HEK293 (cell line): ENCODE measurements around the gene ZNF555.
A peak's percentile ranks its signal among the peaks of the same experiment; 100 is the strongest.

ENCODE experiments used
- CTCF ChIA-PET: fragments of 350-600 bp; formaldehyde crosslinking; extraction: SDS; loops from one replicate; lab custom pipeline; 2021; ENCODE audit warnings: antibody characterized with exemption; lab: Yijun Ruan, JAX
- POLR2A ChIA-PET: fragments of 300-600 bp; formaldehyde crosslinking; extraction: SDS; loops from one replicate; lab custom pipeline; 2020; ENCODE audit warnings: antibody characterized with exemption, inconsistent platforms; lab: Yijun Ruan, JAX
- H3K27ac ChIP-seq: fragments of 200-500 bp; sonication (Bioruptor generic); 2 replicates; pipeline ENCODE4 v1.5.1; 2014; ENCODE audit warnings: low read depth, low read length, control low read depth, inconsistent platforms; ENCODE audit errors: extremely low read depth
- H3K36me3 ChIP-seq, 2 experiments: fragments of 200-500 bp in 1 of 2; sonication (Bioruptor generic) in 1 of 2; 1 replicate in 1 of 2; 2 replicates in 1 of 2; pipeline ENCODE4 v1.5.1; 2014 to 2017; ENCODE audit warnings: inconsistent platforms in 2 of 2, low read length in 2 of 2; ENCODE audit not compliant: control insufficient read depth in 2 of 2, insufficient read depth in 1 of 2
- H3K4me1 ChIP-seq: fragments of 200-500 bp; sonication (Bioruptor generic); 2 replicates; pipeline ENCODE4 v1.5.1; 2014; ENCODE audit warnings: mild to moderate bottlenecking, low read length, inconsistent platforms; ENCODE audit not compliant: control insufficient read depth, insufficient read depth
- H3K4me3 ChIP-seq: 2 replicates; pipeline ENCODE4 v1.5.1; 2011; ENCODE audit warnings: low read depth, mild to moderate bottlenecking, control low read depth, low read length, moderate library complexity
- H3K9me3 ChIP-seq: fragments of 200-500 bp; sonication (Bioruptor generic); 2 replicates; pipeline ENCODE4 v1.5.1; 2014; ENCODE audit warnings: low read depth, low read length, inconsistent platforms; ENCODE audit not compliant: control insufficient read depth, insufficient read depth
- GLIS1 ChIP-seq: fragments of 450-650 bp; formaldehyde crosslinking; IDR thresholded peaks from 2 replicates; pipeline ENCODE4 v1.5.1; 2016; ENCODE audit warnings: missing biosample characterization, missing genetic modification characterization
- HOXC10 ChIP-seq: sonication (generic); formaldehyde crosslinking; IDR thresholded peaks from 2 replicates; pipeline ENCODE4 v1.8.1; 2023; ENCODE audit warnings: mild to moderate bottlenecking, missing genetic modification reagents
- KLF17 ChIP-seq: fragments of 450-650 bp; formaldehyde crosslinking; IDR thresholded peaks from 2 replicates; pipeline ENCODE4 v1.5.1; 2016; ENCODE audit warnings: missing biosample characterization, missing genetic modification characterization
- MEIS1 ChIP-seq: sonication (generic); formaldehyde crosslinking; IDR thresholded peaks from 2 replicates; pipeline ENCODE4 v1.8.1; 2022; ENCODE audit warnings: missing genetic modification reagents, mild to moderate bottlenecking, borderline replicate concordance
- SALL2 ChIP-seq: fragments of 450-650 bp; formaldehyde crosslinking; IDR thresholded peaks from 2 replicates; pipeline ENCODE4 v1.5.0; 2017; ENCODE audit warnings: missing biosample characterization, mild to moderate bottlenecking, missing genetic modification characterization, borderline replicate concordance
- ZBTB21 ChIP-seq: fragments of 450-650 bp; formaldehyde crosslinking; IDR thresholded peaks from 2 replicates; pipeline ENCODE4 v1.5.1; 2017; ENCODE audit warnings: missing biosample characterization, missing genetic modification characterization
- ZBTB48 ChIP-seq: fragments of 450-650 bp; formaldehyde crosslinking; IDR thresholded peaks from 2 replicates; pipeline ENCODE4 v1.5.1; 2016; ENCODE audit warnings: missing biosample characterization, missing genetic modification characterization
- ZBTB8A ChIP-seq: fragments of 450-650 bp; formaldehyde crosslinking; IDR thresholded peaks from 2 replicates; pipeline ENCODE4 v1.5.1; 2016; ENCODE audit warnings: missing biosample characterization, missing genetic modification characterization
- ZFP69B ChIP-seq: fragments of 450-650 bp; formaldehyde crosslinking; IDR thresholded peaks from 2 replicates; pipeline ENCODE4 v1.5.1; 2016; ENCODE audit warnings: missing biosample characterization, missing genetic modification characterization
- ZNF138 ChIP-seq: fragments of 450-650 bp; formaldehyde crosslinking; IDR thresholded peaks from 2 replicates; pipeline ENCODE4 v1.5.1; 2016; ENCODE audit warnings: missing biosample characterization, missing genetic modification characterization, borderline replicate concordance
- ZNF335 ChIP-seq: fragments of 450-650 bp; formaldehyde crosslinking; conservative IDR thresholded peaks from 2 replicates; pipeline ENCODE4 v1.5.1; 2016; ENCODE audit warnings: missing biosample characterization, missing genetic modification characterization
- ZNF394 ChIP-seq: fragments of 450-650 bp; formaldehyde crosslinking; IDR thresholded peaks from 2 replicates; pipeline ENCODE4 v1.5.1; 2016; ENCODE audit warnings: missing biosample characterization, missing genetic modification characterization, mild to moderate bottlenecking, moderate library complexity, borderline replicate concordance
- ZNF423 ChIP-seq: fragments of 450-650 bp; formaldehyde crosslinking; IDR thresholded peaks from 2 replicates; pipeline ENCODE4 v1.5.1; 2016; ENCODE audit warnings: missing biosample characterization, missing genetic modification characterization
- ZNF449 ChIP-seq: fragments of 450-650 bp; formaldehyde crosslinking; IDR thresholded peaks from 2 replicates; pipeline ENCODE4 v1.5.1; 2017; ENCODE audit warnings: missing biosample characterization, mild to moderate bottlenecking, missing genetic modification characterization, moderate library complexity
- ZNF529 ChIP-seq: fragments of 450-650 bp; formaldehyde crosslinking; IDR thresholded peaks from 2 replicates; pipeline ENCODE4 v1.5.1; 2017; ENCODE audit warnings: missing genetic modification characterization, missing biosample characterization; ENCODE audit not compliant: insufficient replicate concordance
- ZNF624 ChIP-seq: fragments of 450-650 bp; formaldehyde crosslinking; IDR thresholded peaks from 2 replicates; pipeline ENCODE4 v1.5.1; 2017; ENCODE audit warnings: missing biosample characterization, missing genetic modification characterization
- ZNF670 ChIP-seq: fragments of 450-650 bp; formaldehyde crosslinking; IDR thresholded peaks from 2 replicates; pipeline ENCODE4 v1.5.1; 2016; ENCODE audit warnings: missing biosample characterization, missing genetic modification characterization, low read depth
- ZNF785 ChIP-seq: fragments of 450-650 bp; formaldehyde crosslinking; IDR thresholded peaks from 2 replicates; pipeline ENCODE4 v1.5.1; 2016; ENCODE audit warnings: missing biosample characterization, missing genetic modification characterization
- ZXDB ChIP-seq: fragments of 450-650 bp; formaldehyde crosslinking; IDR thresholded peaks from 2 replicates; pipeline ENCODE4 v1.5.1; 2016; ENCODE audit warnings: missing biosample characterization, missing genetic modification characterization
- TF ChIP-seq, protein P1 (sequence below): fragments of 450-650 bp; formaldehyde crosslinking; IDR thresholded peaks from 2 replicates; pipeline ENCODE4 v1.5.1; 2016; ENCODE audit warnings: missing biosample characterization, missing genetic modification characterization

The ZNF555 gene

DNA sequence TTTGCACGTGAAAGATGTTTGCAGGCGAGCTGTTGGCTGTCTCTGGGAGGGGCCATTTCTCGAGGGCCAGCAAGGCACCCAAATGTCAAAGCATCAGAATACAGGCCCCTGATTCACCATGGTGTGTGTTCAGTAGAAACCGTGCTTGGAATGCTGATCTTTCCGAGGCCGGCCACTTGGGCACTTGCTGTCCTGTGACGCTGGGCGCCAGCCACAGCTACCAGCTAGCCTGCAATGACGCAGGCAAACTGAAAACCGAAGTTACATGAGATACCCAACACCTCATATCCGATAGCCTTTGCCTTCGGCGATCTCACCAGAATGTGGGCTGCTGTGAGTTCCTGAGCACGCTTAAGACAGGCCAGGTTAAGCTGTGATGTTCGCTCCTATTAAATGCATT lies 44.0 kb upstream of the ZNF555 start:
- ChIA-PET CTCF (interaction anchor here (1.9 kb wide), 1 partner anchor 22 kb away, joined by 6 read pairs; the partner anchor contains the start of gene ZNF554), POLR2A (no interaction called here)
- H3K9me3 ChIP-seq = no peaks in the 10 kb centered on the region
- H3K36me3 ChIP-seq = peaks cover 42 to 93% of the 10 kb centered on the region in 2 experiments
- no peak overlapping the region for H3K27ac ChIP-seq
- no peaks in the 10 kb centered on the region for H3K4me1 ChIP-seq
- H3K4me3 ChIP-seq = no peak overlapping the region
- TF ChIP-seq ZNF670 (tag by site-specific recombination) = no peak
- no peak for TF ChIP-seq ZNF423
- TF ChIP-seq ZNF138 = no peak
- no peak for TF ChIP-seq ZNF529 (tag by site-specific recombination)
- TF ChIP-seq MEIS1 (CRISPR knock-in tag) = no peak
- TF ChIP-seq ZNF785 (tag by site-specific recombination) = no peak
- TF ChIP-seq HOXC10 (CRISPR knock-in tag) = no peak
- TF ChIP-seq GLIS1 = no peak
- no peak for TF ChIP-seq ZFP69B
- TF ChIP-seq SALL2 (tag by site-specific recombination) = no peak
- TF ChIP-seq ZNF449 = no peak
- TF ChIP-seq, protein P1, sequence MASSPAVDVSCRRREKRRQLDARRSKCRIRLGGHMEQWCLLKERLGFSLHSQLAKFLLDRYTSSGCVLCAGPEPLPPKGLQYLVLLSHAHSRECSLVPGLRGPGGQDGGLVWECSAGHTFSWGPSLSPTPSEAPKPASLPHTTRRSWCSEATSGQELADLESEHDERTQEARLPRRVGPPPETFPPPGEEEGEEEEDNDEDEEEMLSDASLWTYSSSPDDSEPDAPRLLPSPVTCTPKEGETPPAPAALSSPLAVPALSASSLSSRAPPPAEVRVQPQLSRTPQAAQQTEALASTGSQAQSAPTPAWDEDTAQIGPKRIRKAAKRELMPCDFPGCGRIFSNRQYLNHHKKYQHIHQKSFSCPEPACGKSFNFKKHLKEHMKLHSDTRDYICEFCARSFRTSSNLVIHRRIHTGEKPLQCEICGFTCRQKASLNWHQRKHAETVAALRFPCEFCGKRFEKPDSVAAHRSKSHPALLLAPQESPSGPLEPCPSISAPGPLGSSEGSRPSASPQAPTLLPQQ = no peak
- TF ChIP-seq ZXDB = no peak
- no peak for TF ChIP-seq ZNF624 (tag by site-specific recombination)
- TF ChIP-seq ZBTB21 = no peak
- no peak for TF ChIP-seq ZNF335 (tag by site-specific recombination)

GRCh38 chr19:2798158-2798685 lies 43.1 kb upstream of the ZNF555 start:
- no peak overlapping the region for H3K4me3 ChIP-seq
- ChIA-PET POLR2A (interaction anchor here (1.4 kb wide), 1 partner anchor 15 kb away, joined by 5 read pairs; the partner anchor contains the start of gene SGTA), CTCF (interaction anchor here (0.9 kb wide), 1 partner anchor 21 kb away, joined by 7 read pairs; the partner anchor contains the start of gene ZNF554)
- no peaks in the 10 kb centered on the region for H3K4me1 ChIP-seq
- TF ChIP-seq ZNF394 (tag by site-specific recombination) (peak; percentile 51; the same call in 1 of the 2 replicates), ZBTB8A (tag by site-specific recombination) (no peak)
- peaks cover 34 to 95% of the 10 kb centered on the region in 2 experiments for H3K36me3 ChIP-seq
- H3K9me3 ChIP-seq = no peaks in the 10 kb centered on the region
- no peak overlapping the region for H3K27ac ChIP-seq

GRCh38 chr19:2798733-2799132 lies 42.5 kb upstream of the ZNF555 start:
- CTCF ChIA-PET = interaction anchor here (0.9 kb wide), 1 partner anchor 21 kb away, joined by 7 read pairs; the partner anchor contains the start of gene ZNF554

More at GRCh38 chr19:2798733-2799132, 42.5 kb upstream of the ZNF555 start:
- Histone ChIP-seq H3K27ac (no peak overlapping the region), H3K4me1 (no peaks in the 10 kb centered on the region), H3K4me3 (no peak overlapping the region), H3K36me3 (peaks cover 33 to 95% of the 10 kb centered on the region in 2 experiments), H3K9me3 (no peaks in the 10 kb centered on the region)
- 0 out of 2 replicates have a peak, but pooled peaks have one; percentile 38 for TF ChIP-seq KLF17 (tag by site-specific recombination)
- no peak for TF ChIP-seq ZBTB48 (tag by site-specific recombination)
- TF ChIP-seq, all 188 proteins: peak for 1
- POLR2A ChIA-PET = interaction anchor here (1.4 kb wide), 1 partner anchor 15 kb away, joined by 5 read pairs; the partner anchor contains the start of gene SGTA
